Testis (tissue), 2 donors: Measurements from ENCODE around the gene ARHGEF16.

Experiments
- CTCF ChIP-seq, 3 experiments: fragments of 450-650 bp in 2 of 3; fragments of 200-600 bp in 1 of 3; sonication (generic) in 1 of 3; IDR thresholded peaks; one replicate each; pipeline ENCODE4 v1.5.1; 2016 to 2019; ENCODE audit warnings: antibody characterized with exemption in 3 of 3, mild to moderate bottlenecking in 2 of 3, moderate library complexity in 1 of 3
- POLR2A ChIP-seq: fragments of 450-650 bp; IDR thresholded peaks from one replicate; pipeline ENCODE4 v1.6.1; 2017; ENCODE audit warnings: antibody characterized with exemption, mild to moderate bottlenecking, moderate library complexity

DNA sequence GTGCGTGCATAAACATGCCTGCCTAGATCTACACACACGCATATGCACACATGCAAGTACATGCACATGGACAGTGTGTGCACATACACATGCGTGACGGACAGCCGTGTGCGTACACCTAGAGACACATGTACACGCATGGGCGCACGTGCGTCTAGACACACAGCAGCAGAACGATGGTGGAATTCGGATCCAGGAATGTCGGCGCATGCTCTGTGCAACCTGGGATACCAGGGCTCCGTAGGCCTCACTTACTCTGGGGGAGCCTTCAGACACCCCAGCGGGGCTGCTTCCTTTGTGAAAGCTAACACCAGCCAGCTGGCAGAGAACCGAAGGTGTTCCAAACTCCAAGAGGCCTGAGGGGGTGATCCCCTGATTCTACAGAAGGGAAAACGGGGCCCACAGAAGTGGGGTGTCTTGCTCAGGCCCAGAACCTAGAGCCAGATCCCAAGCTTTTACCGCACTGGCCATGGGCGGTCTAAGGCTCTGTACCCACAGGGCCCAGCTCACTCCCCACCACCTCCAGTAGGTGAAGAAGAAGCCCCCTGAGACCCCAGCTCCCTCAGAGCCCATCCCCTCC lies 27.4 kb upstream of the ARHGEF16 start:
- TF ChIP-seq POLR2A (no peak), CTCF (IDR thresholded peaks at IDR 0.05) (no peak)
